GM04503 (cell line): ENCODE data around the gene NAE1.
A peak's percentile ranks its signal among the peaks of the same experiment; 100 is the strongest.
"Not testable (repeated sequence)": the region's sequence is repeated elsewhere in the genome, so short reads cannot be mapped to it uniquely, and the experiment has no call there.

Source experiments
- DNase-seq: peaks from one replicate; pipeline ENCODE4 v3.0.0-alpha.2; 2012; ENCODE audit warnings: low read depth

NAE1 gene

GRCh38 chr16:66830422-66831404 lies at the start of gene NAE1:
TSS of gene NAE1 (minus strand) at chr16:66830976. CDS start at chr16:66830899, 77 bp downstream.
- DNase-seq = peak; percentile 23

- no peak for DNase-seq
Observed at GRCh38 chr16:66878067-66878466, 47.3 kb upstream of the NAE1 start.

GRCh38 chr16:66874079-66874775 lies 43.5 kb upstream of the NAE1 start:
- no peak for DNase-seq

- no peak for DNase-seq
Observed at GRCh38 chr16:66873685-66874055, 42.9 kb upstream of the NAE1 start.

GRCh38 chr16:66872943-66873684 lies 42.3 kb upstream of the NAE1 start:
- DNase-seq = peak; percentile 99

GRCh38 chr16:66872559-66872942 lies 41.8 kb upstream of the NAE1 start:
- no peak for DNase-seq

- DNase-seq = no peak
Observed at GRCh38 chr16:66871840-66872239, 41.1 kb upstream of the NAE1 start.

- not testable (repeated sequence) for DNase-seq
Observed at GRCh38 chr16:66871363-66871762, 40.6 kb upstream of the NAE1 start.

- DNase-seq = no peak
Observed at GRCh38 chr16:66869424-66869823, 38.6 kb upstream of the NAE1 start.

- DNase-seq = no peak
Observed at GRCh38 chr16:66863707-66864106, 32.9 kb upstream of the NAE1 start.

- no peak for DNase-seq
Observed at GRCh38 chr16:66862023-66862520, 31.3 kb upstream of the NAE1 start.

- no peak for DNase-seq
Observed at GRCh38 chr16:66859397-66860068, 28.8 kb upstream of the NAE1 start.

- no peak for DNase-seq
Observed at GRCh38 chr16:66858740-66859396, 28.1 kb upstream of the NAE1 start.

GRCh38 chr16:66857437-66857836 lies 26.7 kb upstream of the NAE1 start:
- DNase-seq = no peak

GRCh38 chr16:66856801-66857200 lies 26.0 kb upstream of the NAE1 start:
- DNase-seq = no peak

GRCh38 chr16:66856184-66856730 lies 25.5 kb upstream of the NAE1 start:
- DNase-seq = no peak

- DNase-seq = no peak
Observed at GRCh38 chr16:66853261-66854139, 22.7 kb upstream of the NAE1 start.

GRCh38 chr16:66851166-66851964 lies 20.6 kb upstream of the NAE1 start:
- no peak for DNase-seq
